ENCODE data around the gene MXRA5.
"Not testable (repeated sequence)": the region's sequence is repeated elsewhere in the genome, so short reads cannot be mapped to it uniquely, and the experiment has no call there.

MXRA5 gene

GRCh38 chrX:3299636-3300035 lies 46.8 kb downstream of the MXRA5 start:
- no peak for DNase-seq (ENCODE audit: low spot score)
- in situ Hi-C loops (cut with MboI; ENCODE audit: low sequenced_read_pairs, unreplicated experiment): no loop called here
- no peak for TF ChIP-seq CTCF (IDR thresholded peaks at IDR 0.05; ENCODE audit: borderline replicate concordance, control extremely low read depth, extremely low read depth, insufficient read depth, missing control alignments)

GRCh38 chrX:3295731-3296130 lies 50.7 kb downstream of the MXRA5 start:
- in situ Hi-C loops (cut with MboI; ENCODE audit: low sequenced_read_pairs, unreplicated experiment): no loop called here
- DNase-seq (ENCODE audit: low spot score): no peak

GRCh38 chrX:3293251-3293650 lies 53.2 kb downstream of the MXRA5 start:
- TF ChIP-seq CTCF (IDR thresholded peaks at IDR 0.05; ENCODE audit: borderline replicate concordance, control extremely low read depth, extremely low read depth, insufficient read depth, missing control alignments): no peak
- in situ Hi-C loops (cut with MboI; ENCODE audit: low sequenced_read_pairs, unreplicated experiment): no loop called here
- no peak for DNase-seq (ENCODE audit: low spot score)

More at GRCh38 chrX:3295731-3296130, 50.7 kb downstream of the MXRA5 start:
- TF ChIP-seq CTCF (IDR thresholded peaks at IDR 0.05; ENCODE audit: borderline replicate concordance, control extremely low read depth, extremely low read depth, insufficient read depth, missing control alignments): no peak

GRCh38 chrX:3290561-3290960 lies 55.9 kb downstream of the MXRA5 start:
- TF ChIP-seq CTCF (IDR thresholded peaks at IDR 0.05; ENCODE audit: borderline replicate concordance, control extremely low read depth, extremely low read depth, insufficient read depth, missing control alignments): no peak
- in situ Hi-C loops (cut with MboI; ENCODE audit: low sequenced_read_pairs, unreplicated experiment): no loop called here
- DNase-seq (ENCODE audit: low spot score): no peak

GRCh38 chrX:3286196-3286945 lies 60.1 kb downstream of the MXRA5 start:
- in situ Hi-C loops (cut with MboI; ENCODE audit: low sequenced_read_pairs, unreplicated experiment): no loop called here
- DNase-seq (ENCODE audit: low spot score): no peak
- no peak for TF ChIP-seq CTCF (IDR thresholded peaks at IDR 0.05; ENCODE audit: borderline replicate concordance, control extremely low read depth, extremely low read depth, insufficient read depth, missing control alignments)

- DNase-seq (ENCODE audit: low spot score): no peak
- TF ChIP-seq CTCF (IDR thresholded peaks at IDR 0.05; ENCODE audit: borderline replicate concordance, control extremely low read depth, extremely low read depth, insufficient read depth, missing control alignments): no peak
- in situ Hi-C loops (cut with MboI; ENCODE audit: low sequenced_read_pairs, unreplicated experiment): no loop called here
Observed at GRCh38 chrX:3280706-3281105, 65.7 kb downstream of the MXRA5 start.

GRCh38 chrX:3273668-3274067 lies 72.8 kb downstream of the MXRA5 start:
- in situ Hi-C loops (cut with MboI; ENCODE audit: low sequenced_read_pairs, unreplicated experiment); DNase-seq (ENCODE audit: low spot score): not testable (repeated sequence)

Data from GM13976 (cell line).